NCI-H748 (cell line): ENCODE results near the gene ZNRD2.

Experiments used
- DNase-seq: peaks from one replicate; lab custom pipeline; 2025; ENCODE audit not compliant: unreplicated experiment; lab: John Stamatoyannopoulos, UW

ZNRD2 gene

DNA sequence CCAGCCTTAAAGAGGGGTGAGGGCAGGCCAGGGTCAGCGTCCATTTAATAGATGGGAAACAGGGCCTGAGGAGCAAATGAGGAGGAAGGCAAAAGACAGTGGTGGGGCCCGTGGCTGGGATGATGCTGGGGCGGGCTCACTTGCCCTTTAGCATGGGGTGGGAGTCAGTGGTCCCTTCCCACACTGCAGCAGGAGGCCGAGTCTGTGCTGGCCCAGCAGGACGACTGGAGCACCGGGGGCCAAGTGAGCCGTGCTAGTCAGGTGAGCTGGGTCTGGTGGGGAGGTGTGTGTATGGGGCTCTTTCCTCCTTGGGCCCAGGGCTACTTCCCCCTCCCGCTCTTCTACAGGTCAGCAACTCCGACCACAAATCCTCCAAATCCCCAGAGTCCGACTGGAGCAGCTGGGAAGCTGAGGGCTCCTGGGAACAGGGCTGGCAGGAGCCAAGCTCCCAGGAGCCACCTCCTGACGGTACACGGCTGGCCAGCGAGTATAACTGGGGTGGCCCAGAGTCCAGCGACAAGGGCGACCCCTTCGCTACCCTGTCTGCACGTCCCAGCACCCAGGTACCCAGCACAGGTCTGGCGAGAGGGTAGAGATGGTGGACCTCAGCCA lies 32.6 kb upstream of the ZNRD2 start:
- DNase-seq = no peak

GRCh38 chr11:65538232-65538914 lies 31.9 kb upstream of the ZNRD2 start:
- no peak for DNase-seq

DNA sequence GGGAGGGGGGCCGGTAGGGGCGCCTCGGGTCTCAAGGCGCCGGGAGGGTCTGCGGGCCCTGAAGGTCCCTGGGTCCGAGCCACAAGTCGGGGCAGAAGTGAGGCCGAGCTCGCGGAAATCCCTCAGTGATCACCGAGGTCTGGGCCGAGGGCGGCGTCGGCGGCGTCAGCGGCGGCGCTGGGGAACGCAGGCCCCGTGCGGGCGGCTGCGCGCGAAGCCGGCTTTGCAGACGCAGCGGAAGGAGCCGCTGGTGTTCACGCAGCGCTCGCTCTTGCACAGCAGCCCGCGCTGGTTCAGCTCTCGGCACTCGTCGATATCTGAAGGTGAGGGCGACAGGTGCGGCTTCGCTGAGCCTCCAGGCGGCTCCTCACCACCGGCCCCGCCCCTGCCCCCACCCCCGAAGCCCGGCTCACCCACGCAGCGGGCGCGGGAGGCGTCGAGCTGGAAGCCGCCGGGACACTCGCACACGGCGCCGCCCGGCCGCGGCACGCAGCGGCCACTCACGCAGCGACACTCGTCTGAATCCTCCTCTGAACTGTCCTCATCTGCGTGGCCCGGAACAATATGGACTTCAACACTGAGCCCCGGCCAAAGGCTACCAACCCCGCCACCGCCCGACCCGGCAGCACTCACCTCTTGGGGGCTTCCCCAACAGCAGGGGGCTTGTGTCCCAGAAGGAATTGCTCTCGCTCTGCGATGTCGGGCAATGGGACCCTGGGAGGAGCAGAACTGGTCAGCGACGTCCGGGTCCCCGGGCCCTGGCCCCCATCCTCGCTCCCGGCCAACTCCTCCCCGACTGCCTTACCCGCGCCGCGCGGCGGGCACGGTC lies 31.1 kb upstream of the ZNRD2 start:
- DNase-seq = peak; percentile 85

GRCh38 chr11:65539744-65540289 lies 30.5 kb upstream of the ZNRD2 start:
- DNase-seq = peak; percentile 83

GRCh38 chr11:65540290-65541092 lies 29.8 kb upstream of the ZNRD2 start:
- peak; percentile 90 for DNase-seq

- DNase-seq = no peak
Observed at GRCh38 chr11:65541093-65541982, 28.9 kb upstream of the ZNRD2 start.

DNA sequence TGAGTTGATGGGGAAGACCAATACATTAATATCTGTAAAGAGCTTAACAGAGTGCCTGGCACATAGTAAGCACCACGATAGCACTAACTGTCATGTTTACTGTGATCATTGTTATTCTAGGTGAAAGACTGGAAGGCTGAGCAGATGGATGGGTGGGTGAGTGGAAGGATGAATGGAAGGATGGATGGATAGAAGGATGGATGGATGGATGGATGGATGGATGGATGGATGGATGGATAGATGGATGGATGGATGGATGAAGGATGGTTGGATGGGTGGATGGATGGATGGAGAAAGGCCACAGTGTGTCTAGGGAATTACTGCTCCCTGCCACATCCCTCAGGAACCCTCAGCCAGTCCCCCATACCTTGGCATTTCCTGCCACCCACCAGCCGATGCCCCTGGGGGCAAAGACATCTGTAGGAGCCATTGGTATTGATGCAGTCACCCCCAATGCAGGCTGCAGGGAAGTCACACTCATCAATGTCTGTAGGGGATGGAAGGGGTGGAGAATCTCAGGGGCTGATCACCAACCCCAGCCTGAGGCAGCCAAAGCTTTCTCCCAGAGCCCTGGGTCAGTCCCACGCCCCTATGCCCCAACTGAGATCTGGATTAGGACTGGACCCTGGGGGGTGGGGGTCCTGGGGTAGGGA lies 27.4 kb upstream of the ZNRD2 start:
- no peak for DNase-seq

GRCh38 chr11:65545853-65546216 lies 24.4 kb upstream of the ZNRD2 start:
- DNase-seq = peak; percentile 43

- DNase-seq = peak; percentile 88
Observed at GRCh38 chr11:65546217-65546958, 23.9 kb upstream of the ZNRD2 start.

DNA sequence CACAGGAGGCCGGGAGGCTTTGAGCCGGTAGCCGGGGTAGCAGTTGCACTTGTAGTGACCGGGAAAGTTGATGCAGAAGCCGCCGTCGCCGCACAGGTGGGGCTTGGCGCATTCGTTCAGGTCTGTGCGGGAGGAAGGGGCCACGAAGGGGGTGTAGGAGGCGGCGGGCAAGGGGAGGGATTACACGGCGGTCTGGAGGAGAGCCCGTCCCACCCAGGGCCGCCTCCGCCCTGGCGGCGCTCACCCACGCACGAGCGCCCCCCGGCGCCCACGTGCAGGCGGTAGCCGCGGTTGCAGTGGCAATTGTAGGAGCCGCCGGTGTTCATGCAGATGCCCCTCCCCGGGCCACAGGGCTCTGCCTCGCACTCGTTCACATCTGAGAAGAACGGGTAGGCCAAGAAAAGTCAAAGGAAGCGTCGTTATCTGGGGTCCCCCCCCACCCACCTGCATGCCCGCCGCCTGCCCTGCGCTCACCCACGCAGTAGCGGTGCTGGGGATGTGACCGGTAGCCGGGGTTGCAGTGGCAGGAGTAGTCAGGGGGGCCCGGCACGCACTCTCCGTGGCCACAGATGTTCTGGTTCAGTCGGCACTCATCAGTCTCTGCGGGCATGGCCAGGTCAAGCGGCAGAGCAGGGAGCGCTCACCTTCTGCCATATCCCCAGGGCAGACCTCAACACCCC lies 22.7 kb upstream of the ZNRD2 start:
- DNase-seq = no peak

DNA sequence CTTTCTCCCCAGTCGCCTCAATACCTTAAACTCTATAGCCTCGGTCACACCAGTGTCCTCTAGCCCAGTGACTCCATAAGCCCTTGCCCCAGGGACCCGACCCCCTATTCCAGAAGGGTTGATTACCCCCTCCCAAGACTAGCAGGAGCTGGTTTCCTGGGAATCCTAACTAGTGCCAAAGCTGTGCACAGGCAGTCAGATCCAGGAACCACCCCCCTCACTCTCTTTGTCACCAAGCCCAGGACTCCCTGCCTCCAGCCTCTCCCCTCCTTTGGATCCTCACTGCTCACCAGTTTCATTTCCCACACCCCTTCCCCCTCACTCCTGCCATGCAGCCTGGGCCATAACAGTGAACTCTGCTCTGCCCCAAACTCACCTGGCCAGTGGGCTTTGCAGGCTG lies 21.9 kb upstream of the ZNRD2 start:
- DNase-seq = no peak

DNA sequence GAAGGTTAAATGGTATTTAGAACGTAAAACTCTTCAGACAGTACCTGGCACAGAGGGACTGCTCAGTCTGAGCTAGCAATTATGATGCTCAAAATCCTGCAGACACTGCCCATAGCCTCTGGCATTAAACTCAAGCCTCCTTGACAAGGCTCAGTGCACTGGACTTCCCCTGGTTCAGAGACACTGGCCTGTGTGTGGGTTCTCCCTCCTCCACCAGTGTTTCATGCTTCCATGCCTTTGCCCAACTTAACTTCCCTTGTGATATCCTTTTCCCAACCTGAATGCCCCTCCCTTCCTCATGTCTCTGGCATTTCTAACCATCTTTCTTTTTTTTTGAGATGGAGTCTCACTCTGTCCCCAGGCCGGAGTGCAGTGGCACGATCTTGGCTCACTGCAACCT lies 21.2 kb upstream of the ZNRD2 start:
- no peak for DNase-seq

DNA sequence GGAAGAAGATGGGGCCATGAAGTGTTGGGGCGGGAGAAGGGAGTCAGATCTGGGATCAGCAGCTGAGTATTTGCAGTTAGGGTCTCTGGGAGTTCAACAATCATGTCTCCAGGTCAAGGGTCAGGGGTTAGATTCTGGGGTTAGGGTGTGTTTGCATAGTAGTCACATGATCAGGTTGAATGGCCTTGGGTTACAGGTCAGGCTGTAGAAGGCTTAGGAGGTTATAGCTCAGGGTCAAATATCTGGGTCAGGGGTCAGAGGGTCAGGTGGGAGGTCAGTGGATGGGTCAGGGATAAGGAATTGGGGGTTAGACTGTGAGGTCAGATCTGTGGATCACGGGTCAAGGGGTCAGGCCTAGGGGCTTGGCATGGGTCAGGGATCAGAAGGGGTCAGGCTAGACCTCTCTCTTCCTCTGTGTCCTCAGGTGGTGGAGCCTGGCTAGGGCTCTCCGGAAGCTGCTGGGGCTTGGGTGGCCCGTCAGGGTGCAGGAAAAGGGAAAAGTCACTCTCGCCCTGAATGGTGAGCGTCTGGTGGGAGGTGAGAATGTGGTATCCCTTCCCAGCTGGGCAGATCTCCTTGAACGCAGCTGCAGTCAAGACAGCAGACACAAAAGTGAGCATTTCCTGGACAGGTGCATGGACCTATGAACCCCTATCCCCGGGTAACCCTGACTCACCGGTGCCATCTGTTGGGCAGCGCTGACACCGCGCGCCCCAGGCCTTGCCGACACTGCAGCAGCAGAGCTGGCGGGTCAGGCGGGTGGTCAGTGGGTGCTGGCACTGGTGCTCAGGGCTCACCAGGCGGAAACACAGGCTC lies 18.5 kb upstream of the ZNRD2 start:
- peak; percentile 88 for DNase-seq

DNA sequence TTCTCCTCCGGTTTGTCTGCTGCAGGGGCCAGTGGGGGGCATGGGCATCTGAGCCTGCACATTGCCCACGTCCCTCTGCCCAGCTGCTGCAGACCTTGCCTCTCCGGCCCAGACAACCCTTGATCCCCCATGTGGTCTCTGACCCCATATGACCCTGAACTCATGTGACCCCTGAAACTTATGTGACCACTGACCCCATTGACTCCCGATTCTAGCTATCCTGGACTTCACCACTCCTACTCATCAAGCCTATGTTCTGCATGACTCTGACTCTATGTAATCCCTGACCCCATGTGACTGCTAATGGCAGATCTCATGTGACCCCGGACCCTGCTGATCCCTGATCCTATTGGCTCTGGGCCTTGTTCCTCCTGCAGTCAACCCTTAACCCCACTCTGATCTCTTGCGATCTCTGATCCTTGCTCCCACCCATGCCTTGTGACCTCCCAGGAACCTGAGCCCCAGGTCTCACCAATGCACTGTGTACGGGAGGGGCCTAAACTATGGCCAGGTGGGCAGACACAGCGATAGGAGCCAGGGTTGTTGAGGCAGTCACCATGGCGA lies 17.8 kb upstream of the ZNRD2 start:
- DNase-seq = peak; percentile 23

- DNase-seq = no peak
Observed at GRCh38 chr11:65553301-65554001, 16.8 kb upstream of the ZNRD2 start.

GRCh38 chr11:65554057-65554818 lies 16.0 kb upstream of the ZNRD2 start:
- no peak for DNase-seq
